ENCODE results near the gene PAF1. TPM values are rescaled to one million over a fixed set of nuclear protein-coding genes. Genes with fewer than 3 reads are reported as not detected.

The PAF1 gene
- total and polyA plus RNA-seq, 2 of the 13 experiments (the other 11 are each of a cell fraction or from before 2014, with no cell fraction given) = 30.2 to 31.1 TPM

- TF ChIP-seq KIAA2018 (CRISPR knock-in tag; IDR thresholded peaks at IDR 0.05; ENCODE audit: borderline replicate concordance) (0 out of 2 replicates have a peak, but pooled peaks have one; percentile 22), NR2F6 (IDR thresholded peaks at IDR 0.05) (peak; percentile 84), NR2F6 (CRISPR knock-in tag; IDR thresholded peaks at IDR 0.05) (peak; percentile 88), POLR2G (IDR thresholded peaks at IDR 0.05; ENCODE audit: low read depth, low read length) (peak; percentile 74), ZNF275 (CRISPR knock-in tag; IDR thresholded peaks at IDR 0.05; ENCODE audit: borderline replicate concordance) (0 out of 2 replicates have a peak, but pooled peaks have one; percentile 19), ZNF138 (CRISPR knock-in tag; IDR thresholded peaks at IDR 0.05; ENCODE audit: low read depth) (no peak), RNF219 (CRISPR knock-in tag; IDR thresholded peaks at IDR 0.05) (no peak), RBM22 (optimal IDR thresholded peaks at IDR 0.05; ENCODE audit: low read length) (no peak), ZNF720 (CRISPR knock-in tag; IDR thresholded peaks at IDR 0.05) (no peak), SOX13 (IDR thresholded peaks at IDR 0.05) (no peak), SOX13 (CRISPR knock-in tag; conservative IDR thresholded peaks at IDR 0.05 in 1 of 2, IDR thresholded peaks at IDR 0.05 in 1 of 2) (peak; percentile 39 to 49; a peak in 1 of 4 replicates), CTCF (CRISPR knock-in tag; IDR thresholded peaks at IDR 0.05) (peak; percentile 6; the same call in 1 of the 2 replicates), ZNF784 (CRISPR knock-in tag; IDR thresholded peaks at IDR 0.05; ENCODE audit: borderline replicate concordance) (peak; percentile 24; the same call in 1 of the 2 replicates)
Measured at GRCh38 chr19:39411081-39411831, 20.4 kb upstream of the PAF1 start (continued).

All from HepG2 (cell line).